ENCODE results near the gene LTBP1. TPM values are rescaled to one million over a fixed set of nuclear protein-coding genes. Genes with fewer than 3 reads are reported as not detected.

Gene LTBP1
- total RNA-seq, 1 experiment from 2014 or later, result 13.9 TPM

- no peaks in the 10 kb centered on the region for H3K9me3 Mint-ChIP-seq (ENCODE audit: low read depth, unreplicated experiment)
- TF ChIP-seq CTCF (IDR thresholded peaks at IDR 0.05; ENCODE audit: unreplicated experiment), result no peak
- no peak overlapping the region for H3K4me3 Mint-ChIP-seq (ENCODE audit: low read depth, unreplicated experiment)
- intact Hi-C loops (cut with micrococcal nuclease; ENCODE audit: unreplicated experiment), result loop anchor here (5.0 kb wide), 1 partner anchor 478 kb away; no protein-coding TSS in a partner anchor
- CTCF ChIA-PET, result interaction anchor here (1.2 kb wide), 1 partner anchor 56 kb away, joined by 3 read pairs; no protein-coding TSS in a partner anchor
- H3K36me3 Mint-ChIP-seq (ENCODE audit: insufficient read depth, unreplicated experiment), result no peaks in the 10 kb centered on the region
- BruUV-seq (replicated peaks), result no TSS peak
- DNase-seq, result no peak
- H3K27ac Mint-ChIP-seq (ENCODE audit: unreplicated experiment), result no peak overlapping the region
- no peaks in the 10 kb centered on the region for H3K4me1 Mint-ChIP-seq (ENCODE audit: low read depth, unreplicated experiment)
- H3K27me3 Mint-ChIP-seq (ENCODE audit: unreplicated experiment), result no peaks in the 10 kb centered on the region
These were observed 83.6 kb downstream of the LTBP1 start for GRCh38 chr2:33030326-33030725.

- BruUV-seq (replicated peaks), result no TSS peak
- Mint-ChIP-seq H3K36me3 (ENCODE audit: insufficient read depth, unreplicated experiment) (no peaks in the 10 kb centered on the region), H3K4me3 (ENCODE audit: low read depth, unreplicated experiment) (no peak overlapping the region), H3K27me3 (ENCODE audit: unreplicated experiment) (no peaks in the 10 kb centered on the region), H3K4me1 (ENCODE audit: low read depth, unreplicated experiment) (no peaks in the 10 kb centered on the region), H3K27ac (ENCODE audit: unreplicated experiment) (no peak overlapping the region), H3K9me3 (ENCODE audit: low read depth, unreplicated experiment) (no peaks in the 10 kb centered on the region)
- TF ChIP-seq CTCF (IDR thresholded peaks at IDR 0.05; ENCODE audit: unreplicated experiment), result no peak
- no peak for DNase-seq
- CTCF ChIA-PET, result interaction anchor here (0.7 kb wide), 1 partner anchor 1672 kb away, joined by 3 read pairs; no protein-coding TSS in a partner anchor
- intact Hi-C loops (cut with micrococcal nuclease; ENCODE audit: unreplicated experiment), result loop anchor here (2.0 to 5.0 kb wide), 2 partner anchors 85 to 480 kb away; partner anchors contain the start of gene LTBP1
These were observed 85.5 kb downstream of the LTBP1 start for GRCh38 chr2:33032245-33032644.

GRCh38 chr2:33033606-33034081, 86.9 kb downstream of the LTBP1 start:
- Mint-ChIP-seq H3K4me3 (ENCODE audit: low read depth, unreplicated experiment) (no peak overlapping the region), H3K36me3 (ENCODE audit: insufficient read depth, unreplicated experiment) (no peaks in the 10 kb centered on the region), H3K27ac (ENCODE audit: unreplicated experiment) (no peak overlapping the region), H3K27me3 (ENCODE audit: unreplicated experiment) (no peaks in the 10 kb centered on the region), H3K4me1 (ENCODE audit: low read depth, unreplicated experiment) (no peaks in the 10 kb centered on the region), H3K9me3 (ENCODE audit: low read depth, unreplicated experiment) (no peaks in the 10 kb centered on the region)
- no TSS peak for BruUV-seq (replicated peaks)
- peak; percentile 10 for DNase-seq
- intact Hi-C loops (cut with micrococcal nuclease; ENCODE audit: unreplicated experiment), result loop anchor here (1.0 to 5.0 kb wide), 7 partner anchors 53 to 481 kb away; partner anchors contain the start of gene LTBP1
- CTCF ChIA-PET, result interaction anchor here (0.6 to 1.6 kb wide), 11 partner anchors 36 to 411 kb away, joined by 3 to 8 read pairs (median 4); no protein-coding TSS in a partner anchor
- no peak for TF ChIP-seq CTCF (IDR thresholded peaks at IDR 0.05; ENCODE audit: unreplicated experiment)

GRCh38 chr2:33034784-33035183, 88.0 kb downstream of the LTBP1 start:
- H3K9me3 Mint-ChIP-seq (ENCODE audit: low read depth, unreplicated experiment), result no peaks in the 10 kb centered on the region
- no peak overlapping the region for H3K4me3 Mint-ChIP-seq (ENCODE audit: low read depth, unreplicated experiment)
- CTCF ChIA-PET, result interaction anchor here (1.1 to 1.6 kb wide), 3 partner anchors 51 to 480 kb away, joined by 4 to 9 read pairs (median 4); no protein-coding TSS in a partner anchor
- DNase-seq, result no peak
- H3K36me3 Mint-ChIP-seq (ENCODE audit: insufficient read depth, unreplicated experiment), result no peaks in the 10 kb centered on the region
- intact Hi-C loops (cut with micrococcal nuclease; ENCODE audit: unreplicated experiment), result loop anchor here (1.0 to 5.0 kb wide), 4 partner anchors 52 to 482 kb away; no protein-coding TSS in a partner anchor
- no peaks in the 10 kb centered on the region for H3K4me1 Mint-ChIP-seq (ENCODE audit: low read depth, unreplicated experiment)
- H3K27me3 Mint-ChIP-seq (ENCODE audit: unreplicated experiment), result no peaks in the 10 kb centered on the region
- H3K27ac Mint-ChIP-seq (ENCODE audit: unreplicated experiment), result no peak overlapping the region
- BruUV-seq (replicated peaks), result no TSS peak
- peak; percentile 25 for TF ChIP-seq CTCF (IDR thresholded peaks at IDR 0.05; ENCODE audit: unreplicated experiment)

Data from Calu3 (cell line).